Endothelial cell of umbilical vein (primary cell): Measurements from ENCODE around the gene APOBEC2. TPM values are rescaled to one million over a fixed set of nuclear protein-coding genes. Genes with fewer than 3 reads are reported as not detected.

Experiments
- BruUV-seq: library from RNA; stranded (reverse); fragments of 400-500 nt; replicated peaks from 2 replicates; lab custom pipeline; 2021; lab: Mats Ljungman, UMichigan
- CTCF ChIA-PET: fragments of 300-600, 350-600 bp; sonication (Branson Sonifier 250); formaldehyde crosslinking; loops from one replicate; lab custom pipeline; 2021; ENCODE audit warnings: antibody characterized with exemption, inconsistent platforms; lab: Charles Lee
- POLR2A ChIA-PET: fragments of 300-600, 350-600 bp; sonication (Branson Sonifier 250); formaldehyde crosslinking; loops from one replicate; lab custom pipeline; 2021; ENCODE audit warnings: antibody characterized with exemption, inconsistent platforms; lab: Charles Lee
- DNase-seq: peaks from one replicate; pipeline ENCODE4 v3.0.0-alpha.2; 2011; ENCODE audit warnings: low read depth, low spot score
- FAIRE-seq: peaks from 2 replicates; lab custom pipeline; 2011; peaks lifted over from hg19 to GRCh38; lab: Jason Lieb, UNC
- H2AFZ ChIP-seq: 2 replicates; pipeline ENCODE4 v1.6.0; 2012; ENCODE audit warnings: low read depth, low read length, control low read depth, inconsistent platforms
- H3K27ac ChIP-seq: 2 replicates; pipeline ENCODE4 v1.5.1; 2011; ENCODE audit warnings: low read depth, mild to moderate bottlenecking, control low read depth, low read length, moderate library complexity; ENCODE audit not compliant: insufficient read depth
- H3K27me3 ChIP-seq, 2 experiments: 2 replicates each; pipeline versions ENCODE4 v1.6.0 to v1.6.1; 2011; ENCODE audit warnings: low read length in 2 of 2, mixed read lengths in 1 of 2; ENCODE audit not compliant: control insufficient read depth in 2 of 2, insufficient read depth in 2 of 2
- H3K36me3 ChIP-seq, 2 experiments: 2 replicates in 1 of 2; 3 replicates in 1 of 2; pipeline ENCODE4 v1.5.1; 2011; ENCODE audit warnings: low read length in 2 of 2, mild to moderate bottlenecking in 1 of 2, moderate library complexity in 1 of 2; ENCODE audit not compliant: control insufficient read depth in 2 of 2, insufficient read depth in 2 of 2; ENCODE audit errors: extremely low read depth in 1 of 2
- H3K4me1 ChIP-seq: 3 replicates; pipeline ENCODE4 v1.5.1; 2011; ENCODE audit warnings: mild to moderate bottlenecking, low read length; ENCODE audit not compliant: control insufficient read depth, insufficient read depth; ENCODE audit errors: extremely low read depth
- H3K4me2 ChIP-seq: 2 replicates; pipeline ENCODE4 v1.6.1; 2011; ENCODE audit warnings: low read length, control low read depth, mixed read lengths; ENCODE audit not compliant: insufficient read depth
- H3K4me3 ChIP-seq, 3 experiments: fragments of 200-600 bp in 1 of 3; sonication (generic), shearing (Covaris generic) in 1 of 3; replicated peaks in 1 of 3; 2 replicates each; pipeline ENCODE4 v1.5.1; 2011 to 2016; ENCODE audit warnings: control low read depth in 3 of 3, low read length in 3 of 3, mild to moderate bottlenecking in 2 of 3, inconsistent platforms in 1 of 3, low read depth in 1 of 3, moderate library complexity in 1 of 3; ENCODE audit not compliant: insufficient read depth in 1 of 3
- H3K79me2 ChIP-seq: 2 replicates; pipeline ENCODE4 v1.6.0; 2012; ENCODE audit warnings: low read length, inconsistent platforms; ENCODE audit not compliant: control insufficient read depth, insufficient read depth
- H3K9ac ChIP-seq: replicated peaks from 2 replicates; pipeline ENCODE3; 2011; ENCODE audit warnings: low read length, control low read depth; ENCODE audit not compliant: insufficient read depth; ENCODE audit errors: extremely low read depth
- H3K9me1 ChIP-seq: replicated peaks from 3 replicates; pipeline ENCODE4 v1.6.0; 2011; ENCODE audit warnings: mild to moderate bottlenecking, low read length; ENCODE audit not compliant: control insufficient read depth, insufficient read depth; ENCODE audit errors: extremely low read depth
- H3K9me3 ChIP-seq: replicated peaks from 2 replicates; pipeline ENCODE4 v1.5.1; 2012; ENCODE audit warnings: low read length, inconsistent platforms; ENCODE audit not compliant: control insufficient read depth, insufficient read depth
- H4K20me1 ChIP-seq: replicated peaks from 2 replicates; pipeline ENCODE3; 2011; ENCODE audit warnings: mild to moderate bottlenecking, low read length; ENCODE audit not compliant: control insufficient read depth, insufficient read depth; ENCODE audit errors: extremely low read depth
- EZH2 ChIP-seq: IDR thresholded peaks from 2 replicates; pipeline ENCODE4 v1.6.1; 2012; ENCODE audit warnings: borderline replicate concordance, low read depth, mild to moderate bottlenecking, moderate library complexity, low read length, inconsistent platforms; ENCODE audit not compliant: severe bottlenecking
- FOS ChIP-seq: IDR thresholded peaks from 2 replicates; pipeline ENCODE4 v1.6.1; 2011; ENCODE audit warnings: mild to moderate bottlenecking, low read length, moderate library complexity, borderline replicate concordance; ENCODE audit not compliant: insufficient read depth
- GATA2 ChIP-seq: IDR thresholded peaks from 2 replicates; pipeline ENCODE4 v1.7.0; 2011; ENCODE audit warnings: low read depth, mild to moderate bottlenecking, moderate library complexity, mixed read lengths, low read length; ENCODE audit not compliant: insufficient read length, insufficient read depth
- JUN ChIP-seq: IDR thresholded peaks from 2 replicates; pipeline ENCODE4 v1.6.1; 2011; ENCODE audit warnings: borderline replicate concordance, low read depth; ENCODE audit not compliant: insufficient read length, insufficient read depth
- MYC ChIP-seq: IDR thresholded peaks from one replicate; pipeline ENCODE4 v1.6.1; 2011; ENCODE audit warnings: mild to moderate bottlenecking, low read depth, low read length
- POLR2A ChIP-seq: IDR thresholded peaks from 2 replicates; pipeline ENCODE4 v1.6.1; 2012; ENCODE audit warnings: low read depth, mild to moderate bottlenecking, control low read depth, low read length
- POLR2AphosphoS5 ChIP-seq: IDR thresholded peaks from 2 replicates; pipeline ENCODE4 v1.6.1; 2012; ENCODE audit warnings: low read depth, mild to moderate bottlenecking, control low read depth, low read length, moderate library complexity; ENCODE audit not compliant: insufficient read depth
- dilution Hi-C: fragments of 300-500 bp; cut with MboI; formaldehyde crosslinking; loops from one replicate; pipeline ENCODE4 v1.15.0; 2019; ENCODE audit warnings: low sequenced_read_pairs; ENCODE audit not compliant: extremely low pct_ligation_motif_present
- intact Hi-C: fragments of 100-400 bp; cut with micrococcal nuclease; formaldehyde crosslinking; loops from one replicate; pipeline ENCODE4 v1.10.0; 2022
- polyA plus RNA-seq, 4 experiments: library from polyadenylated mRNA; depleted of rRNA in 3 of 4; stranded (reverse) in 3 of 4; unstranded in 1 of 4; fragments of >200 nt; gene quantifications; 2 replicates each; pipeline versions ENCODE4 v1.2.1 to v1.2.3, GENCODE V29; 2011 to 2012; ENCODE audit warnings: missing spikeins in 1 of 4
- total RNA-seq: library from RNA; stranded (reverse); gene quantifications from 2 replicates; pipeline ENCODE4 v1.2.3, GENCODE V29; 2021
- TF ChIP-seq, protein P1 (sequence below), 2 donors: IDR thresholded peaks; 1 replicate in 1 of 2; 2 replicates in 1 of 2; pipeline ENCODE4 v1.5.1; 2011; ENCODE audit warnings: low read length in 2 of 2, mild to moderate bottlenecking in 2 of 2, moderate library complexity in 2 of 2, control low read depth in 1 of 2, inconsistent platforms in 1 of 2, low read depth in 1 of 2; ENCODE audit not compliant: insufficient read depth in 1 of 2; ENCODE audit errors: extremely low read depth in 1 of 2
- TF ChIP-seq, protein P2 (sequence below): IDR thresholded peaks from 2 replicates; pipeline ENCODE4 v1.6.1; 2011; ENCODE audit not compliant: insufficient read depth, insufficient read length

The APOBEC2 gene
- total and polyA plus RNA-seq, 2 donors (not counting 3 experiments of a cell fraction or from before 2014, with no cell fraction given): not detected

DNA sequence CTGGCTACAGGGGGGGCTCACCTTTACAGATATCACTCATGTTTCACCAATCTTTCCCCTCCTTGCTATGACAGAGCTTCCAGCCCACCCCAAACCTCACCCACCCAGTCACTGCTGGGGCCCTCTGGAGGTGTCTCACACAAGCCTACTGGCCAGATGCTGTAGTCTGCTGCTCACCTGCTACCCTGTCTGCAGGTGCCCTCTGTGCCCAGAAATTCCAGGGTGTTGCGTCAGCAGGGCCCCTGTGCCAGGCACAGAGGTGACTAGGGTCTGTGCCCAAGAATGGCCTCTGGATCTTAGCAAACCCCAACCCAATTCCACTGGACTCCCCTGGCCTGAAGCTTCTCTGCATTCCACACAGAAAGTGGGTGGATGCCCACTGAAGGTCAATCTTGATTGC is 35.3 kb upstream of the APOBEC2 start:
- POLR2A ChIA-PET: no interaction called here
- H3K9ac ChIP-seq: no peak overlapping the region
- dilution Hi-C loops: no loop called here
- no peak for DNase-seq
- H3K27me3 ChIP-seq: peaks cover 0 to 2% of the 10 kb centered on the region in 2 experiments
- no peaks in the 10 kb centered on the region for H3K4me1 ChIP-seq
- no peaks in the 10 kb centered on the region for H4K20me1 ChIP-seq
- CTCF ChIA-PET: interaction anchor here (1.1 to 2.3 kb wide), 3 partner anchors 10 to 123 kb away, joined by 4 to 12 read pairs (median 4); no protein-coding TSS in a partner anchor
- TF ChIP-seq, protein P1, sequence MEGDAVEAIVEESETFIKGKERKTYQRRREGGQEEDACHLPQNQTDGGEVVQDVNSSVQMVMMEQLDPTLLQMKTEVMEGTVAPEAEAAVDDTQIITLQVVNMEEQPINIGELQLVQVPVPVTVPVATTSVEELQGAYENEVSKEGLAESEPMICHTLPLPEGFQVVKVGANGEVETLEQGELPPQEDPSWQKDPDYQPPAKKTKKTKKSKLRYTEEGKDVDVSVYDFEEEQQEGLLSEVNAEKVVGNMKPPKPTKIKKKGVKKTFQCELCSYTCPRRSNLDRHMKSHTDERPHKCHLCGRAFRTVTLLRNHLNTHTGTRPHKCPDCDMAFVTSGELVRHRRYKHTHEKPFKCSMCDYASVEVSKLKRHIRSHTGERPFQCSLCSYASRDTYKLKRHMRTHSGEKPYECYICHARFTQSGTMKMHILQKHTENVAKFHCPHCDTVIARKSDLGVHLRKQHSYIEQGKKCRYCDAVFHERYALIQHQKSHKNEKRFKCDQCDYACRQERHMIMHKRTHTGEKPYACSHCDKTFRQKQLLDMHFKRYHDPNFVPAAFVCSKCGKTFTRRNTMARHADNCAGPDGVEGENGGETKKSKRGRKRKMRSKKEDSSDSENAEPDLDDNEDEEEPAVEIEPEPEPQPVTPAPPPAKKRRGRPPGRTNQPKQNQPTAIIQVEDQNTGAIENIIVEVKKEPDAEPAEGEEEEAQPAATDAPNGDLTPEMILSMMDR (IDR thresholded peaks at IDR 0.05; ENCODE audit: extremely low read depth in 1 of 2, insufficient read depth in 1 of 2, low read depth in 1 of 2, low read length in 2 of 2): no peak
- TF ChIP-seq EZH2 (no peak), GATA2 (no peak), JUN (no peak), POLR2AphosphoS5 (no peak), MYC (no peak), POLR2A (no peak), FOS (no peak)
- TF ChIP-seq, protein P2, sequence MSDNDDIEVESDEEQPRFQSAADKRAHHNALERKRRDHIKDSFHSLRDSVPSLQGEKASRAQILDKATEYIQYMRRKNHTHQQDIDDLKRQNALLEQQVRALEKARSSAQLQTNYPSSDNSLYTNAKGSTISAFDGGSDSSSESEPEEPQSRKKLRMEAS: no peak
- H3K79me2 ChIP-seq: no peaks in the 10 kb centered on the region
- no TSS peak for BruUV-seq
- intact Hi-C loops: no loop called here
- no peak overlapping the region for H2AFZ ChIP-seq
- H3K36me3 ChIP-seq: no peaks in the 10 kb centered on the region
- no peaks in the 10 kb centered on the region for H3K9me3 ChIP-seq
- no peak overlapping the region for H3K4me3 ChIP-seq
- no peak for FAIRE-seq
- H3K4me2 ChIP-seq: no peak overlapping the region
- H3K9me1 ChIP-seq: no peaks in the 10 kb centered on the region
- H3K27ac ChIP-seq: no peak overlapping the region
